Measurements from ENCODE around the gene VTA1.

GRCh38 chr6:142262231-142262630 lies 115.2 kb downstream of the VTA1 start:
- TF ChIP-seq CTCF (IDR thresholded peaks at IDR 0.05) (no peak), POLR2A (IDR thresholded peaks at IDR 0.05) (no peak)

All from tibial nerve (tissue), 3 donors.